HepG2 (cell line): ENCODE results near the gene UBE2G2. TPM values are rescaled to one million over a fixed set of nuclear protein-coding genes. Genes with fewer than 3 reads are reported as not detected.

Experiments used
- ARID2 ChIP-seq: sonication (generic); formaldehyde crosslinking; IDR thresholded peaks from 2 replicates; pipeline ENCODE4 v1.8.1; 2022; ENCODE audit warnings: mild to moderate bottlenecking, missing genetic modification reagents, borderline replicate concordance
- ELF1 ChIP-seq: sonication (generic); formaldehyde crosslinking; IDR thresholded peaks from 2 replicates; pipeline ENCODE4 v1.4.0; 2020; ENCODE audit warnings: missing genetic modification reagents
- ETV5 ChIP-seq: IDR thresholded peaks from 2 replicates; pipeline ENCODE4 v1.6.1; 2018; ENCODE audit warnings: missing biosample characterization, missing genetic modification reagents, inconsistent platforms, borderline replicate concordance
- FOXP1 ChIP-seq, 2 experiments: fragments of 450-650 bp in 1 of 2; IDR thresholded peaks; 2 replicates each; pipeline ENCODE4 v1.6.1; 2017 to 2018; ENCODE audit warnings: antibody characterized with exemption in 1 of 2
- HNF4A ChIP-seq: sonication (generic); formaldehyde crosslinking; IDR thresholded peaks from 2 replicates; pipeline ENCODE4 v1.4.0; 2020; ENCODE audit warnings: missing genetic modification reagents
- IRF9 ChIP-seq: sonication (generic); formaldehyde crosslinking; IDR thresholded peaks from 2 replicates; pipeline ENCODE4 v1.8.0; 2022; ENCODE audit warnings: missing genetic modification reagents, mild to moderate bottlenecking, borderline replicate concordance
- KLF12 ChIP-seq: sonication (generic); formaldehyde crosslinking; IDR thresholded peaks from 2 replicates; pipeline ENCODE4 v1.4.0; 2020; ENCODE audit warnings: missing genetic modification reagents, borderline replicate concordance
- MEF2D ChIP-seq: sonication (generic); formaldehyde crosslinking; IDR thresholded peaks from 2 replicates; pipeline ENCODE4 v1.5.1; 2020; ENCODE audit warnings: mild to moderate bottlenecking, missing genetic modification reagents
- MXD1 ChIP-seq: sonication (generic); formaldehyde crosslinking; IDR thresholded peaks from 2 replicates; pipeline ENCODE4 v1.4.0; 2020; ENCODE audit warnings: mild to moderate bottlenecking, missing genetic modification reagents
- PRDM10 ChIP-seq: sonication (generic); formaldehyde crosslinking; IDR thresholded peaks from 2 replicates; pipeline ENCODE4 v1.4.0; 2020; ENCODE audit warnings: low read depth, missing genetic modification reagents
- RBAK ChIP-seq: sonication (generic); formaldehyde crosslinking; IDR thresholded peaks from 2 replicates; pipeline ENCODE4 v1.5.1; 2020; ENCODE audit warnings: mild to moderate bottlenecking, missing genetic modification reagents
- SMC3 ChIP-seq: IDR thresholded peaks from 2 replicates; pipeline ENCODE4 v1.6.1; 2011; ENCODE audit warnings: low read length, improper control_type of control experiment
- SOX5 ChIP-seq: IDR thresholded peaks from 2 replicates; pipeline ENCODE4 v1.6.1; 2016; ENCODE audit warnings: borderline replicate concordance
- TRAFD1 ChIP-seq: sonication (generic); formaldehyde crosslinking; IDR thresholded peaks from 2 replicates; pipeline ENCODE4 v1.5.1; 2020; ENCODE audit warnings: missing genetic modification reagents, mild to moderate bottlenecking, borderline replicate concordance
- ZBTB21 ChIP-seq: sonication (generic); formaldehyde crosslinking; IDR thresholded peaks from 2 replicates; pipeline ENCODE4 v1.4.0; 2020; ENCODE audit warnings: missing genetic modification reagents
- ZKSCAN5 ChIP-seq: sonication (generic); formaldehyde crosslinking; IDR thresholded peaks from 2 replicates; pipeline ENCODE4 v1.5.1; 2020; ENCODE audit warnings: mild to moderate bottlenecking, missing genetic modification reagents
- ZNF501 ChIP-seq: sonication (generic); formaldehyde crosslinking; IDR thresholded peaks from 2 replicates; pipeline ENCODE4 v1.5.1; 2020; ENCODE audit warnings: mild to moderate bottlenecking, moderate library complexity, missing genetic modification reagents
- ZNF687 ChIP-seq: sonication (generic); formaldehyde crosslinking; IDR thresholded peaks from 2 replicates; pipeline ENCODE4 v1.5.1; 2020; ENCODE audit warnings: mild to moderate bottlenecking, missing genetic modification reagents, moderate library complexity
- polyA plus RNA-seq, 8 experiments: library from polyadenylated mRNA; depleted of rRNA in 3 of 8; stranded (reverse) in 7 of 8; unstranded in 1 of 8; fragments of >200 nt; fragmentation: Illumina TruSeq in 4 of 8; extraction: Trizol in 4 of 8; gene quantifications; 2 replicates each; pipeline versions ENCODE4 v1.2.1 to v1.2.3, GENCODE V29; 2011 to 2016; ENCODE audit warnings: low read depth in 4 of 8, missing spikeins in 1 of 8, mixed read lengths in 1 of 8; ENCODE audit not compliant: insufficient read depth in 1 of 8
- total RNA-seq, 5 experiments: library from RNA; depleted of rRNA; stranded (reverse); fragments of >200 nt; fragmentation: Illumina TruSeq; extraction: Trizol; gene quantifications; 2 replicates each; pipeline ENCODE4 v1.2.3, GENCODE V29; 2016; ENCODE audit warnings: low read depth in 1 of 5

UBE2G2 gene
- total and polyA plus RNA-seq, 2 of the 13 experiments (the other 11 are each of a cell fraction or from before 2014, with no cell fraction given), result 55.4 to 92.0 TPM

GRCh38 chr21:44736291-44737004 lies 65.2 kb downstream of the UBE2G2 start (continued):
- TF ChIP-seq ZNF687, result peak; percentile 63
- TF ChIP-seq PRDM10 (CRISPR knock-in tag), result no peak
- TF ChIP-seq IRF9 (CRISPR knock-in tag), result no peak
- TF ChIP-seq FOXP1 (IDR thresholded peaks at IDR 0.05), result no peak
- no peak for TF ChIP-seq FOXP1 (CRISPR knock-in tag; IDR thresholded peaks at IDR 0.05)
- 0 out of 2 replicates have a peak, but pooled peaks have one; percentile 52 for TF ChIP-seq MEF2D (CRISPR knock-in tag)
- TF ChIP-seq ZNF501 (CRISPR knock-in tag), result no peak
- TF ChIP-seq HNF4A (CRISPR knock-in tag), result peak; percentile 85
- TF ChIP-seq ZBTB21 (CRISPR knock-in tag), result peak; percentile 65; the same call in 1 of the 2 replicates
- no peak for TF ChIP-seq MXD1 (CRISPR knock-in tag)
- TF ChIP-seq KLF12, result no peak
- TF ChIP-seq ELF1, result 0 out of 2 replicates have a peak, but pooled peaks have one; percentile 29
- TF ChIP-seq RBAK (CRISPR knock-in tag), result peak; percentile 57; the same call in 1 of the 2 replicates
- TF ChIP-seq ETV5 (CRISPR knock-in tag), result 0 out of 2 replicates have a peak, but pooled peaks have one; percentile 13
- no peak for TF ChIP-seq SMC3
- TF ChIP-seq SOX5 (CRISPR knock-in tag), result 0 out of 2 replicates have a peak, but pooled peaks have one; percentile 37
- TF ChIP-seq ZKSCAN5, result no peak
- TF ChIP-seq ARID2 (CRISPR knock-in tag), result no peak
- TF ChIP-seq TRAFD1 (CRISPR knock-in tag), result no peak
